Endodermal cell (in vitro differentiated cells): Measurements from ENCODE around the gene MYBBP1A. TPM values are rescaled to one million over a fixed set of nuclear protein-coding genes. Genes with fewer than 3 reads are reported as not detected.

Experiments used
- DNase-seq: peaks from one replicate; pipeline ENCODE4 v3.0.0-alpha.2; 2017
- H3K27ac ChIP-seq: 2 replicates; pipeline ENCODE4 v1.5.1; 2013; ENCODE audit warnings: mild to moderate bottlenecking, low read depth, low read length, moderate library complexity
- H3K27me3 ChIP-seq: 2 replicates; pipeline ENCODE4 v1.6.1; 2013; ENCODE audit warnings: mild to moderate bottlenecking, low read length, moderate library complexity; ENCODE audit not compliant: insufficient read depth, control insufficient read depth, poor library complexity, severe bottlenecking
- H3K36me3 ChIP-seq: 2 replicates; pipeline ENCODE4 v1.7.0; 2013; ENCODE audit warnings: mild to moderate bottlenecking, low read length, moderate library complexity; ENCODE audit not compliant: control insufficient read depth, insufficient read depth
- H3K4me1 ChIP-seq: one replicate; pipeline ENCODE4 v1.7.0; 2013; ENCODE audit warnings: low read length; ENCODE audit not compliant: control insufficient read depth, insufficient read depth
- H3K4me3 ChIP-seq: 2 replicates; pipeline ENCODE4 v1.5.1; 2013; ENCODE audit warnings: mild to moderate bottlenecking, low read length, moderate library complexity
- H3K9ac ChIP-seq: 2 replicates; pipeline ENCODE4 v1.6.1; 2013; ENCODE audit warnings: mild to moderate bottlenecking, low read length, moderate library complexity; ENCODE audit not compliant: poor library complexity, severe bottlenecking; ENCODE audit errors: extremely low read depth
- H3K9me3 ChIP-seq: 2 replicates; pipeline ENCODE4 v1.6.1; 2013; ENCODE audit warnings: mild to moderate bottlenecking, low read length, moderate library complexity; ENCODE audit not compliant: control insufficient read depth
- H3K27ac Mint-ChIP-seq: 2 replicates; pipeline ENCODE4 v1.8.0; 2020; ENCODE audit warnings: mixed read lengths
- H3K27me3 Mint-ChIP-seq: 2 replicates; pipeline ENCODE4 v1.8.0; 2021; ENCODE audit warnings: mild to moderate bottlenecking, mixed read lengths; ENCODE audit not compliant: insufficient read depth
- H3K36me3 Mint-ChIP-seq: 2 replicates; pipeline ENCODE4 v1.8.0; 2020; ENCODE audit warnings: low read depth, mixed read lengths
- H3K4me1 Mint-ChIP-seq: 2 replicates; pipeline ENCODE4 v1.8.0; 2020; ENCODE audit warnings: mixed read lengths
- H3K4me3 Mint-ChIP-seq: 2 replicates; pipeline ENCODE4 v1.8.0; 2020; ENCODE audit warnings: mild to moderate bottlenecking, moderate library complexity, mixed read lengths
- H3K9me3 Mint-ChIP-seq: 2 replicates; pipeline ENCODE4 v1.8.0; 2020; ENCODE audit warnings: mild to moderate bottlenecking, mixed read lengths
- CTCF ChIP-seq: fragments of 200-600 bp; sonication (generic); conservative IDR thresholded peaks from 2 replicates; pipeline ENCODE4 v1.5.0; 2021; ENCODE audit warnings: antibody characterized with exemption, mild to moderate bottlenecking
- WGBS, 2 experiments: methylation state at CpG; one replicate each; pipeline versions ENCODE4 v1.1.5 to v1.1.7; 2013; ENCODE audit warnings: missing lambda C conversion rate in 2 of 2, mixed read lengths in 1 of 2; ENCODE audit not compliant: insufficient coverage in 1 of 2, insufficient read length in 1 of 2; 5-methylcytosine and 5-hydroxymethylcytosine counted together
- total RNA-seq, 2 donors: library from RNA; stranded (reverse); fragmentation: NEBNext Ultra II Directional in 1 of 2; extraction: Animal tissue kit (Norgen Biotek cat#: 25700) in 1 of 2; gene quantifications; 2 replicates in 1 of 2; 3 replicates in 1 of 2; pipeline ENCODE4 v1.2.1, GENCODE V29; 2021

MYBBP1A gene
- total RNA-seq, 2 donors from 2014 or later, result 55.6 to 70.9 TPM

GRCh38 chr17:4602041-4602440 lies 46.9 kb upstream of the MYBBP1A start:
- DNase-seq, result no peak
- no peak overlapping the region for H3K4me3 Mint-ChIP-seq
- H3K9ac ChIP-seq, result no peak overlapping the region
- no peaks in the 10 kb centered on the region for H3K36me3 Mint-ChIP-seq
- H3K9me3 ChIP-seq, result no peaks in the 10 kb centered on the region
- H3K27ac ChIP-seq, result no peak overlapping the region
- WGBS, 2 experiments, result 88 to 100% methylated on average over 3 to 5 of the region's 5 CpGs
- peaks cover 16% of the 10 kb centered on the region for H3K4me1 Mint-ChIP-seq
- no peaks in the 10 kb centered on the region for H3K27me3 ChIP-seq
- no peaks in the 10 kb centered on the region for H3K36me3 ChIP-seq
- H3K9me3 Mint-ChIP-seq, result no peaks in the 10 kb centered on the region
- H3K27me3 Mint-ChIP-seq, result peaks cover 3% of the 10 kb centered on the region
- H3K27ac Mint-ChIP-seq, result no peak overlapping the region
- H3K4me3 ChIP-seq, result no peak overlapping the region
- peaks cover 11% of the 10 kb centered on the region for H3K4me1 ChIP-seq
- TF ChIP-seq CTCF, result no peak

GRCh38 chr17:4601326-4601725 lies 46.1 kb upstream of the MYBBP1A start:
- no peak overlapping the region for H3K27ac ChIP-seq
- H3K27me3 ChIP-seq, result no peaks in the 10 kb centered on the region
- H3K36me3 Mint-ChIP-seq, result no peaks in the 10 kb centered on the region
- no peaks in the 10 kb centered on the region for H3K9me3 Mint-ChIP-seq
- no peak overlapping the region for H3K9ac ChIP-seq
- H3K36me3 ChIP-seq, result no peaks in the 10 kb centered on the region
- no peak for DNase-seq
- peaks cover 16% of the 10 kb centered on the region for H3K4me1 Mint-ChIP-seq
- no peak for TF ChIP-seq CTCF
- no peaks in the 10 kb centered on the region for H3K9me3 ChIP-seq
- H3K27ac Mint-ChIP-seq, result no peak overlapping the region
- no peak overlapping the region for H3K4me3 ChIP-seq
- H3K4me3 Mint-ChIP-seq, result no peak overlapping the region
- H3K27me3 Mint-ChIP-seq, result peaks cover 3% of the 10 kb centered on the region
- H3K4me1 ChIP-seq, result peaks cover 11% of the 10 kb centered on the region
- WGBS, 2 experiments, result 92 to 100% methylated on average over 3 to 4 of the region's 4 CpGs

GRCh38 chr17:4600563-4600962 lies 45.4 kb upstream of the MYBBP1A start:
- H3K9me3 Mint-ChIP-seq, result no peaks in the 10 kb centered on the region
- Histone ChIP-seq H3K27ac (peak overlapping the region; percentile 52), H3K9me3 (no peaks in the 10 kb centered on the region), H3K4me3 (no peak overlapping the region), H3K36me3 (no peaks in the 10 kb centered on the region), H3K27me3 (no peaks in the 10 kb centered on the region), H3K9ac (no peak overlapping the region), H3K4me1 (peaks cover 11% of the 10 kb centered on the region)
- no peak overlapping the region for H3K27ac Mint-ChIP-seq
- H3K27me3 Mint-ChIP-seq, result peaks cover 3% of the 10 kb centered on the region
- H3K4me1 Mint-ChIP-seq, result peaks cover 16% of the 10 kb centered on the region
- H3K4me3 Mint-ChIP-seq, result peak overlapping the region; percentile 21
- no peak for TF ChIP-seq CTCF
- no peaks in the 10 kb centered on the region for H3K36me3 Mint-ChIP-seq
- DNase-seq, result peak; percentile 76
- 52 to 59% methylated on average over 10 to 13 of the region's 13 CpGs for WGBS, 2 experiments
